Neuronal stem cell (in vitro differentiated cells): ENCODE data around the gene ARHGAP44.

Source experiments
- DNase-seq: peaks from one replicate; pipeline ENCODE4 v3.0.0-alpha.2; 2013; ENCODE audit warnings: low spot score
- H2AFZ ChIP-seq: one replicate; pipeline ENCODE4 v1.6.1; 2013; ENCODE audit warnings: mild to moderate bottlenecking, low read length, inconsistent platforms
- H2AK5ac ChIP-seq: 2 replicates; pipeline ENCODE4 v1.6.1; 2013; ENCODE audit warnings: low read depth, mild to moderate bottlenecking, inconsistent platforms, low read length, moderate library complexity, mixed read lengths
- H2BK120ac ChIP-seq: 2 replicates; pipeline ENCODE4 v1.6.1; 2013; ENCODE audit warnings: low read depth, mild to moderate bottlenecking, inconsistent platforms, low read length, moderate library complexity, mixed read lengths
- H2BK12ac ChIP-seq: one replicate; pipeline ENCODE4 v1.6.1; 2013; ENCODE audit warnings: low read length, inconsistent platforms
- H2BK15ac ChIP-seq: 2 replicates; pipeline ENCODE4 v1.6.1; 2013; ENCODE audit warnings: mild to moderate bottlenecking, low read length, inconsistent platforms, mixed read lengths
- H2BK5ac ChIP-seq: one replicate; pipeline ENCODE4 v1.6.1; 2013; ENCODE audit warnings: inconsistent platforms, mild to moderate bottlenecking, low read length, moderate library complexity
- H3K14ac ChIP-seq: one replicate; pipeline ENCODE4 v1.6.1; 2013; ENCODE audit warnings: low read length, inconsistent platforms
- H3K18ac ChIP-seq: 2 replicates; pipeline ENCODE4 v1.6.1; 2013; ENCODE audit warnings: low read length, inconsistent platforms
- H3K23ac ChIP-seq: 2 replicates; pipeline ENCODE4 v1.6.1; 2013; ENCODE audit warnings: low read depth, mild to moderate bottlenecking, mixed read lengths, low read length, inconsistent platforms; ENCODE audit not compliant: poor library complexity
- H3K27ac ChIP-seq: replicated peaks from 3 replicates; pipeline ENCODE4 v1.5.1; 2013; ENCODE audit warnings: low read length, inconsistent platforms
- H3K27me3 ChIP-seq, 3 experiments: 2 replicates each; pipeline ENCODE4 v1.6.1; 2013; ENCODE audit warnings: low read length in 3 of 3, mild to moderate bottlenecking in 2 of 3, inconsistent platforms in 1 of 3, low read depth in 1 of 3, mixed read lengths in 1 of 3, moderate library complexity in 1 of 3; ENCODE audit not compliant: control insufficient read depth in 3 of 3, insufficient read depth in 3 of 3
- H3K36me3 ChIP-seq, 2 donors: replicated peaks in 1 of 2; 2 replicates each; pipeline ENCODE4 v1.6.1; 2013; ENCODE audit warnings: low read length in 2 of 2; ENCODE audit not compliant: control insufficient read depth in 2 of 2, insufficient read depth in 2 of 2
- H3K4ac ChIP-seq: 2 replicates; pipeline ENCODE4 v1.6.1; 2013; ENCODE audit warnings: inconsistent platforms, mild to moderate bottlenecking, low read length, moderate library complexity
- H3K4me1 ChIP-seq, 2 donors: 1 replicate in 1 of 2; 2 replicates in 1 of 2; pipeline ENCODE4 v1.6.1; 2013; ENCODE audit warnings: low read length in 2 of 2, low read depth in 1 of 2; ENCODE audit not compliant: control insufficient read depth in 2 of 2, insufficient read depth in 1 of 2
- H3K4me2 ChIP-seq: one replicate; pipeline ENCODE4 v1.6.1; 2013; ENCODE audit warnings: mild to moderate bottlenecking, low read length, inconsistent platforms; ENCODE audit not compliant: insufficient read depth, poor library complexity, severe bottlenecking
- H3K4me3 ChIP-seq, 2 donors: 2 replicates each; pipeline ENCODE4 v1.5.1; 2013; ENCODE audit warnings: low read length in 2 of 2, mild to moderate bottlenecking in 2 of 2, inconsistent platforms in 1 of 2, moderate library complexity in 1 of 2
- H3K79me1 ChIP-seq: one replicate; pipeline ENCODE4 v1.6.1; 2013; ENCODE audit warnings: low read depth, mild to moderate bottlenecking, inconsistent platforms, low read length, moderate library complexity
- H3K9ac ChIP-seq: one replicate; pipeline ENCODE4 v1.6.1; 2013; ENCODE audit warnings: mild to moderate bottlenecking, low read depth, low read length, inconsistent platforms; ENCODE audit not compliant: poor library complexity
- H3K9me3 ChIP-seq, 2 donors: replicated peaks in 1 of 2; 2 replicates each; pipeline versions ENCODE3 to v1.6.1; 2013; ENCODE audit warnings: low read length in 2 of 2, mild to moderate bottlenecking in 2 of 2, inconsistent platforms in 1 of 2, low read depth in 1 of 2, mixed read lengths in 1 of 2, moderate library complexity in 1 of 2; ENCODE audit not compliant: control insufficient read depth in 2 of 2, insufficient read depth in 1 of 2
- H4K8ac ChIP-seq: one replicate; pipeline ENCODE4 v1.6.1; 2013; ENCODE audit warnings: low read depth, mild to moderate bottlenecking, inconsistent platforms, low read length, moderate library complexity
- H4K91ac ChIP-seq: one replicate; pipeline ENCODE4 v1.6.1; 2013; ENCODE audit warnings: low read length, low read depth, mild to moderate bottlenecking, inconsistent platforms; ENCODE audit not compliant: poor library complexity
- WGBS, 2 donors: extraction: QIAGEN DNeasy Blood & Tissue Kit; methylation state at CpG; one replicate each; pipeline ENCODE4 v1.1.7; 2013; ENCODE audit warnings: missing lambda C conversion rate in 2 of 2, mixed read lengths in 1 of 2; ENCODE audit not compliant: insufficient read length in 2 of 2, insufficient replicate concordance in 1 of 2; ENCODE audit errors: extremely low coverage in 2 of 2; 5-methylcytosine and 5-hydroxymethylcytosine counted together

The ARHGAP44 gene

GRCh38 chr17:12744786-12745185, 44.5 kb upstream of the ARHGAP44 start:
- Histone ChIP-seq H3K14ac (no peak overlapping the region), H3K4me3 (no peak overlapping the region), H3K79me1 (no peaks in the 10 kb centered on the region), H2AK5ac (no peak overlapping the region), H3K4me2 (no peak overlapping the region), H2BK5ac (no peak overlapping the region), H3K18ac (no peak overlapping the region), H3K4me1 (no peaks in the 10 kb centered on the region), H3K36me3 (no peaks in the 10 kb centered on the region), H3K27me3 (no peaks in the 10 kb centered on the region), H3K23ac (no peak overlapping the region), H2BK15ac (no peak overlapping the region), H3K9ac (no peak overlapping the region), H2AFZ (no peak overlapping the region), H3K9me3 (no peaks in the 10 kb centered on the region), H3K4ac (no peak overlapping the region), H3K27ac (no peak overlapping the region), H4K91ac (no peak overlapping the region), H2BK12ac (no peak overlapping the region), H2BK120ac (no peak overlapping the region), H4K8ac (no peak overlapping the region)
- no CpG with 5 or more reads among the region's 1 CpG for WGBS, 2 donors
- no peak for DNase-seq

GRCh38 chr17:12745486-12745885, 43.8 kb upstream of the ARHGAP44 start:
- WGBS, 2 donors: no CpG with 5 or more reads among the region's 7 CpGs
- Histone ChIP-seq H4K8ac (no peak overlapping the region), H2AFZ (no peak overlapping the region), H3K79me1 (no peaks in the 10 kb centered on the region), H3K23ac (no peak overlapping the region), H3K18ac (no peak overlapping the region), H3K4ac (no peak overlapping the region), H3K27me3 (no peaks in the 10 kb centered on the region), H2BK120ac (no peak overlapping the region), H3K4me2 (no peak overlapping the region), H3K36me3 (no peaks in the 10 kb centered on the region), H4K91ac (no peak overlapping the region), H3K14ac (no peak overlapping the region), H2BK12ac (no peak overlapping the region), H2AK5ac (no peak overlapping the region), H3K9me3 (no peaks in the 10 kb centered on the region), H3K9ac (no peak overlapping the region), H3K4me3 (no peak overlapping the region), H2BK5ac (no peak overlapping the region), H2BK15ac (no peak overlapping the region), H3K4me1 (no peaks in the 10 kb centered on the region), H3K27ac (no peak overlapping the region)
- no peak for DNase-seq

GRCh38 chr17:12756786-12757185, 32.5 kb upstream of the ARHGAP44 start:
- H3K4me2 ChIP-seq: no peak overlapping the region
- no peak overlapping the region for H3K4me3 ChIP-seq
- no peaks in the 10 kb centered on the region for H3K79me1 ChIP-seq
- no peak overlapping the region for H2BK15ac ChIP-seq
- H3K9ac ChIP-seq: no peak overlapping the region
- H4K91ac ChIP-seq: no peak overlapping the region
- H3K14ac ChIP-seq: no peak overlapping the region
- H3K36me3 ChIP-seq: no peaks in the 10 kb centered on the region
- H3K4ac ChIP-seq: no peak overlapping the region
- H3K18ac ChIP-seq: no peak overlapping the region
- no peak overlapping the region for H2AFZ ChIP-seq
- H2BK5ac ChIP-seq: no peak overlapping the region
- H3K23ac ChIP-seq: no peak overlapping the region
- H2AK5ac ChIP-seq: no peak overlapping the region
- H3K27me3 ChIP-seq: peaks cover 0 to 1% (median 0%) of the 10 kb centered on the region in 3 experiments
- H4K8ac ChIP-seq: peak overlapping the region; percentile 7
- DNase-seq: no peak
- H3K27ac ChIP-seq: no peak overlapping the region
- H3K9me3 ChIP-seq: no peaks in the 10 kb centered on the region
- H2BK120ac ChIP-seq: no peak overlapping the region
- H2BK12ac ChIP-seq: no peak overlapping the region
- no peaks in the 10 kb centered on the region for H3K4me1 ChIP-seq

- Histone ChIP-seq H2BK15ac (no peak overlapping the region), H3K4me1 (no peaks in the 10 kb centered on the region), H4K91ac (no peak overlapping the region), H3K4me2 (no peak overlapping the region), H2AFZ (no peak overlapping the region), H3K27ac (no peak overlapping the region), H3K9me3 (no peaks in the 10 kb centered on the region), H2BK120ac (no peak overlapping the region), H2BK5ac (no peak overlapping the region), H3K23ac (no peak overlapping the region), H3K36me3 (no peaks in the 10 kb centered on the region), H3K79me1 (no peaks in the 10 kb centered on the region), H2AK5ac (no peak overlapping the region), H3K4me3 (no peak overlapping the region), H3K4ac (no peak overlapping the region), H3K9ac (no peak overlapping the region), H2BK12ac (no peak overlapping the region), H4K8ac (no peak overlapping the region), H3K14ac (no peak overlapping the region), H3K27me3 (peaks cover 0 to 1% (median 0%) of the 10 kb centered on the region in 3 experiments), H3K18ac (no peak overlapping the region)
- WGBS, 2 donors: no CpG with 5 or more reads among the region's 2 CpGs
- no peak for DNase-seq
Measured at GRCh38 chr17:12759090-12759489, 30.2 kb upstream of the ARHGAP44 start.
